GM08714 (cell line): Measurements from ENCODE around the gene KCNJ18.
"Not testable (repeated sequence)": the region's sequence is repeated elsewhere in the genome, so short reads cannot be mapped to it uniquely, and the experiment has no call there.

Experiments
- H3K4me3 ChIP-seq: fragments of 200-500 bp; sonication (Bioruptor generic); 2 replicates; pipeline ENCODE4 v1.5.1; 2014; ENCODE audit warnings: mild to moderate bottlenecking, low read length, inconsistent platforms
- ZNF274 ChIP-seq: IDR thresholded peaks from 2 replicates; pipeline ENCODE4 v1.6.1; 2012; ENCODE audit warnings: mild to moderate bottlenecking, low read depth, low read length

Gene KCNJ18

DNA sequence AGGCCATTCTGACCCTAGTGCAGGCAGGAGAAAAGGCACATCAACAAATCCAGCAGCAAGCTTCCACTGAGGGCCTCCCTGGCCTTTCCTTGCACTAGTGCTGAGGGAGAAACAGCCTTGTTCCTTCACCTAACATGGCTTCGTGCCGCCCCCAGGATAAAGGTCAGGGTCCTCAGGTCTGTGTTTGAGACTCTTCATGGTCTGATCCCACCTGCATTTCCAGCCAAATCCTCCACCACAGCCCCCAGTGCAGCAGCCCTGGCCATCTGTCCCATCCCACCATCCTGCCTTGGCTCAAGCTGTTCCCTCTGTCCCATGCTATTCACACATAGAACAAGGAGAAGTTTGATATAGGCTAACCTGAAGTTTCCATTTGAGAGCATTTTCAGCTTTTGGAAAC lies 20.9 kb upstream of the KCNJ18 start:
- not testable (repeated sequence) for H3K4me3 ChIP-seq

DNA sequence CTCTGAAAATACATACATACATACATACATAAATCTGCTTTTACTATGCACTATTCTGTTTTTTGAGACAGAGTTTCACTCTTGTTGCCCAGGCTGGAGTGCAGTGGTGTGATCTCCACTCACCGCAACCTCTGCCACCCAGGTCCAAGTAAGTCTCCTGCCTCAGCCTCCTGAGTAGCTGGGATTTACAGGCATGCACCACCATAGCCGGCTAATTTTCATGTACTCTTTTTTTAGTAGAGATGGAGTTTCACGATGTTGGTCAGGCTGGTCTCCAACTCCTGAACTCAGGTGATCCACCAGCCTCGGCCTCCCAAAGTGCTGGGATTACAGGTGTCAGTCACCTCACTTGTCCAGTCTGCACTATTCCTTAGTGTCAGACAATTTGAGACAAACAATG lies 20.5 kb upstream of the KCNJ18 start:
- not testable (repeated sequence) for H3K4me3 ChIP-seq

DNA sequence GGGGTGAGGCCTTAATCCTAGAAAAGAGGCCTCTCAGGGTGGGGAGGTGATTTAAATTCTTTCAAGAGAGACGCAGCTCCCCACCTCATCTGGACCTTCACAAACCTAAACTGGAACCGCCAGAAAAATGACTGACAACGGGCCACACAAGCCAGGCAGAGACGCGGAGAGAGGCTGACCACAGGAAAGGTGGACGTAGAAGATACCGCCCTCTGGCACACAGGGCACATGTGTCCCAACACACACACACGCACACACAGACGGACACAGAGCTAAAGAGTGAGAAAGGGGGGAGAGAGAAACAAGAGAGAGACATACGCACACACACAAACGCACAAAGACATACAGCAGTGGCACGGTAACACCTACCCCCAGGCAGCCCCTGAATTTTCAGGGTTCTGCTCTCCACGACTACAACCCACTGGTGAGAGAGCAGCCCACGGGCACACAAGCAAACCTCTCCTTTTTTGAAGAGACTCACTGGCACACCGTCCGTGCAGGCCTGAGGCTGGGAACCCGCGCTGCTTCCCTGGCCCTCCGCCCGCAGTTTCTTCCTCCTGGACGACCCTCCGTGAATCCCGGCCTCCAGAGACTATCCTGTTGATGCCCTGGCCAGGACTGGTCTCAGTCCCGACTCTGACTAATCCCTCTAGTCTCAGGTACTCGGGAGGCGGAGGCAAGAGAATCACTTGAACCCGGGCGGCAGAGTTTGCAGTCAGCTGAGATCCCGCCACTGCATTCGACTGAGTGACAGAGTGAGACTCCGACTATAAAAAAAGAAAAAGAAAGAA lies 18.7 kb upstream of the KCNJ18 start:
- not testable (repeated sequence) for H3K4me3 ChIP-seq

DNA sequence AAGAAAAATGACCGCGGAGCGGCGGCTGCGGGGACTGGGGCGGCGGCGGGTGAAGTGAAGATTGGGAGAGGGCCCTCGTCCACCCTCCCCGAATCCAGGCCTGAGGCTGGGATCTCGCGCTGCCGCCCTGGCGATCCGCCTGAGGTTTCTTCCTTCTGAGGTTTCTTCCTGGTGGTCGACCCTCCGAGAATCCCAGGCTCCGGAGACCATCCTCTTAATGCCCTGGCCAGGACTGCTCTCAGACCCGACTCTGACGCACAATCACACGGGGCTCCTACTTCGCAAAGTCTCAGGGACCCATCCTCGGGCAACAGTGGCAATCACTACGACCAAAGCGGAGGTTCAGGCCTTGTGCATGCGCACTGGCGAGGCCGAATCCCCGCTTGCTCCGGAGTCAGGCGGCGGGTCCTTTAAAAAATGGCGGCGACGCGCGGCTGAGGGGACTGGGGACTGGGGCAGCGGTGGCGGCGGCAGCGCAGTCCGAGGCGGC lies 18.0 kb upstream of the KCNJ18 start:
- no peak overlapping the region for H3K4me3 ChIP-seq
- no peak for TF ChIP-seq ZNF274

DNA sequence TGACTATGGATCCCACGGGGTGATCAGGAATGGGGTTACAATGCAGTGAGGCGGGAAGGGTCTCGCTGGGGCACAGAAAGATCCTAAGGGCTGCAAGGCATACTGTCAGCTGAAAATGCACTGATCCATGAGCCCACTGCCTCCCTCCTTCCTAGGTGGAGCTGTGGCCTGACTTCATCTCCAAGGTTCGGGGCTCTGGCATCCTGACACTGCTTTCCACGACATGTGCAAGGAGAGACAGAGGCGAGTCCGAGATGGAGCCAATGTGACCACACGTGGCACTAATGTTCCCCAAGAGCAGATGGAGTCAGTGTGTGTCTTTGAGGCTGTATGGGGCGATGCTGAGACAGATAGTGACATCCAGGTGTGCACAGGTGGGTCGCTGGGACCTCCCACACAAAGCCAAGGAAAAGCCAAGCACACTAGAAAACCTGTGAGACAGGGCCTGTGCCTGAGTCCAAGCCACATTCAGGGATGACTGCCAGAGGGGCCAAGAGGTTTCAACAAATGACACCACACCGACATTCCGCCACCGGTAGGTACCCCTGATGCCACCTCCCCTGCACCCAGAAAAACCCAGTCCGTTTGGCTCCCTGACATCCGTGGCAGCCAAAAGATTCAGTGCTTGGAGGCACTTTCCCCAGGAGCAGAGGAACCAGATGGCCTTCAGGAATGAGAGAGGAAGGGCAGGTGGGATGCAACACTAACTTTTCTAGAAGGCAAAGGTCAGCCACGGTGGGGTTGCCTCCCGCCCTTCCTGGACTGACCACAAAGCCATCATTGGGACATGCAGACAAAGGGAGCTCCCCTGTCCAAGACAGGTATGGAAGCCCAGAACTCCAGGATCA lies 17.2 kb upstream of the KCNJ18 start:
- H3K4me3 ChIP-seq = not testable (repeated sequence)

DNA sequence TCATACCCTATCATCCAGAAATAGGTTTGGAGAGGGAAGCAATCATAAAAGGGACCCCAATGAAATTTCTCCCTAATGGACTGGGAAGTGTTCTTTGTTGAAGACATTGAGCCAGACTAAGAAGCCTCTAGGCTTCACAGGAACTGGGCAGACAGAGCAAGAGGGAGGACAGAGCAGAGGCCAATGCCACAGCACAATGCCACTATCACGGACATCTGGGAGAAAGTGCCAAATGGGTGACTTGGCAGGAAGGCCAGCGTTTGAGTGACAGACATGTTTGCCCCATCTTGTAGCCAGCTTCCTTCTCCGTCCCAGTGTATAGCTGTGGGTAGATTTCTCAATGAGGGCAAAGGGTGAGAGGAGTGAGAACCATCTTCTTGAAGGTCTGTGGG lies 16.6 kb upstream of the KCNJ18 start:
- H3K4me3 ChIP-seq = not testable (repeated sequence)

DNA sequence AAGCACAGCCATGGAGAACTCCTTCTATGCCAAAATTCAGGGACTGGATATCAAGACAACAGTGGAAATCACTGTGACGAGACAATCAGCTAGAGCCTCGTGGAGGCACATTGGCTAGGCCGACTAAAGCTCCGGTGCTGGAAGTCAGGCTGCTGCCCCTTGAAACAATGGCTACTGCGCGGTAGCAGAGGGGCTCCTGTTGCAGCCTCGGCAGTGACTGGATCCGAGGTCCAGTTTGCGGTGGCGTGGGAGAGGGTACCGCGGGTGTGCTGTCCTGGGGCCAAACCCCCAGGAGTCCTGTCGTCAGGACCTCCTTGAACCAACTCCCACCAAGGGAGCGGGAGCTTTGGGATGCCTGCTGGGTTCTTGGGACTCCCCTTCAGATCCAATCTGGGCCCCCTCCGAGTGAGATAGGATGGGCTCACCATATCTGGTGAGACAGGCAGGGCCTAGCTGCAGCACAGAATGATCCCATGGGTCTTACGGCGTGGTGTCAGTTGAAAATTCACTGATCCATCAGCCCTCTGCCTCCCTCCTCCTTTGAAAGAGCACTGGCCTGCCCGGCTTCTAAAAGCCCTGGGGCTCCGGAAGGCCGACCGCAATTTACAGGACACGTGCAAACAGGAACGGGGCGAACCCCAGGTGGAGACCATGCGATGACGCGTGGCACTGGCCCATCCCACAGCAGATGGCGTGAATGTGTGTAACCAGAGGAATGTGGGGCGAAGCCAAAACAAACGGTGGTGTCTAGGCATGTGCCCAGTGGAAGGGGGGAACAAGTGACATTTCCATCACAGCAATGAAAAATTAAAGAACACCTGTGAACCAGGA lies 15.8 kb upstream of the KCNJ18 start:
- H3K4me3 ChIP-seq = no peak overlapping the region
- TF ChIP-seq ZNF274 = no peak

DNA sequence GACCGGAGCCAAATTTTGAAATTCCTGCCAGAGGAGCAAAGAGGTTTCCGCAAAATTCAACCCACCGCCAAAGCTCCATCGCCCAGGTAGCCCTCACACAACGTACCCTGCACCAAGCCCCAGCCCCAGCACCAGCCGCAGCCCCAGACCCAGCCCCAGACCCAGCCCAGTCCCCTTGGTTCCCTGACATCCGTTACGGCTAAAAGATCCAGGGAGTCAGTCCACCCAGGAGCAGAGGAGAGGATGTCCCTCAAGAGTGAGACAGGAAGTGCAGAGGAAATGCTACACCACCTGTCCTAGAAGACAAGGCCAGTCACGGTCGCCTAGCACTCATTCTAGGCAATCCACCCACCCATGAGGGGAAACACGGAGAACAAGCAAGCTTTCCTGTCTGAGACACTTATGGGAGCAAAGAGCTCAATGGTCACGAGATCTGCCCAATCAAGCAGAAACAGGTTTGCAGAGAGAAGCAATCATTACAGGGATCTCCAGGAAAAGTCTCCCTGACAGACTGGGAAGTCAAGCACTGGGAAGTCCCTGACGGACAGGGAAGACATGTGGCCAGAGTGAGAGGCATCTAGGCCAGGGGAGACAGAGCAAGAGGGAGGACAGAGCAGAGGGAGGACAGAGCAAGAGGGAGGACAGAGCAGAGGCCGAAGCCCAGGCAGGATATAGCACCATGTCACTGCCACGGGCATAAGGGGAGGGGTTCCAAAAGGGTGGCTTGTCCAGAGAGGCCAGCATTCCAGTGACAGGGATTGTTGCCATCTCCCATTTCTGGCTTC lies 15.0 kb upstream of the KCNJ18 start:
- H3K4me3 ChIP-seq = no peak overlapping the region
- no peak for TF ChIP-seq ZNF274

DNA sequence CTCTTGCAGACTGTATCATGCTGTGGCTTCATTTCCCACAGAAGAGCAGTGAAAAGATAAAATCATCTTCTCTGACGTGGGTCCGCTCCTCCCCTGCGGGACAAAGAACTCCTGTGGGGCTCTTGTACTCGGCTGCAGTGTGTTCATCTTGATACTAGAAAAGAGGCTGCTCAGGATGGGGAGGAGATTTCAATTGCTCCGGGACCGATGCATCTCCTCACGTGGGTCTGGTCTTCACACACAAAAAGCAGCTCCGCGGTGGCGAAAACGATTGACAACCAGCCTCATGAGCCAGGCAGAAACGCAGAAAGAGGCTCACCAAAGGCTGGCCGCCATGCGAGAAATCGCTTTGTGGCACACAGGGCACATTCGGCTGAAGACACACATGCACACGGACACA lies 14.4 kb upstream of the KCNJ18 start:
- no peak overlapping the region for H3K4me3 ChIP-seq
- TF ChIP-seq ZNF274 = no peak

DNA sequence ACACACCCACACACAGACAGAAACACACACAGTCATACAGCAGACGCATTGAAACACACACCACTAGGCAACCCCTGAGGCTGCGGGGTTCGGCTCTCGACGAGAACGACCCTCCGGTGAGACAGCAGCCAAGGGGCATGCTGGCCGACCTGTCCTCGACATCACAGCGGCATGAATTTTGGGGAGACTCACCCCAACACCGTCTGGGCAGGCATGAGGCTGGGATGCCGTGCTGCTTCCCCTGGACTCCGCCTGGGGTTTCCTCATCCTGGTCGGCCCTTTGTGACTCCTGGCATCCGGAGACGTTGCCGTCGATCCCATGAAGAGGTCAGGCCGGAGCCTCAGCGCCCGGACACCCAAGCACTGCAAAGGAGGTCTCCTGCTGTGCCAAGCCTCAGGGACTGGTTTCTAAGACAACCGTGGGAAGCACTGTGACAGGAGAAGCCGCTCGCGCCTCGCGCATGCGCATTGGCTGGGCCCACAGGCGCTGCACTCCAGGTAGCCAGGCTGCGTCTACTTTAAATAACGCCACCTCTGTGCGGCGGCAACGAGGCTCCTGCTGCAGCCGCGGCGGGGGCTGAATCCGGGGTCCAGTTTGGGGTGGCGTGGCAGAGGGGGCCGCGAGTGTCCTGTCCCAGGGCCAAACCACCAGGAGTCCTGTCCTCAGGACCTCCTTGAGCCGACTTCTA lies 13.8 kb upstream of the KCNJ18 start:
- no peak for TF ChIP-seq ZNF274
- H3K4me3 ChIP-seq = no peak overlapping the region

DNA sequence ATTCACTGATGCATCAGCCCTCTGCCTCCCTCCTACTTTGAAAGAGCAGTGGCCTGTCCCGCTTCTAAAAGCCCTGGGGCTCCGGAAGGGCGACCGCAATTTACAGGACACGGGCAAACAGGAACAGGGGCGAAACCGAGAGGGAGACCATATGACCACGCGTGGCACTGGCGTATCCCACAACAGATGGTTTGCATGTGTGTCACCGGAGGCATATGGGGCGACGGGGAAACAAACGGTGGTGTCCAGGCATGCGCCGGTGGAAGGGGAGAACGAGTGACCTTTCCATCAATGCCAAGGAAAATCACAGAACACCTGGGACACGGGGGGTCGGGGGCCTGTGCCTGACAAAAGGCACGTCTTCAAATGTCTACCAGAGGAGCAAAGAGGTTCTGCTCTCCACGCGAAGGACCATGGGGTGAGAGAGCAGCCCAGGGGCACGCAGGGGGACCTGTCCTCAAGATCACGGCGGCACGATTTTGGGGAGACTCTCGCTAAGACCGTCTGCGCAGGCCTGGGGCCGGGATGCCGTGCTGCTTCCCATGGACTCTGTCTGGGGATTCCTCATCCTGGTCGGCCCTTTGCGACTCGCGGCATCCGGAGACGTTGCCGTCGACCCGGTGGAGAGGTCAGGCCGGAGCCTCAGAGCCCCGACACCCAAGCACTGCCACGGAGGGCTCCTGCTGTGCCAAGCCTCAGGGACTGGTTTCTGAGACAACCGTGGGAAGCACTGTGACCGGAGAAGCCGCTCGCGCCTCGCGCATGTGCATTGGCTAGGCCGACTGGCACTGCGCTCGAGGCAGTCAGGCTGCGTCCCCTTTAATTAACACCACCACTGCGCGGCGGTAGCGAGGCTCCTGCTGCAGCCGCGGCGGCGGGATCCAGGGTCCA lies 12.8 kb upstream of the KCNJ18 start:
- TF ChIP-seq ZNF274 = no peak

DNA sequence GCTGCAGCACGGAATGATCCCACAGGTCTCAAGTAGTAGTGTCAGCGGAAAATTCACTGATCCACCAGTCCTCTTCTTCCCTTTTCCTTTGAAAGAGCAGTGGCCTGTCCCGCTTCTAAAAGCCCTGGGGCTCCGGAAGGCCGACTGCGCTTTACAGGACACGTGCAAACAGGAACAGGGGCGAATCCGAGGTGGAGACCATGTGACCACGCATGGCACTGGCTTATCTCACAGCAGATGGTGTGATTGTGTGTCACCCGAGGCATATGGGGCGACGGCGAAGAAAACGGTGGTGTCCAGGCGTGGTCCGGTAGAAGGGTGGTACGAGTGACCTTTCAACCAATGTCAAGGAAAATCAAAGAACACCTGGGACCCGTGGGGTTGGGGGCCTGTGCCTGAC lies 12.0 kb upstream of the KCNJ18 start:
- H3K4me3 ChIP-seq = no peak overlapping the region
- TF ChIP-seq ZNF274 = no peak

More for the DNA sequence above, 12.8 kb upstream of the KCNJ18 start:
- H3K4me3 ChIP-seq = no peak overlapping the region

DNA sequence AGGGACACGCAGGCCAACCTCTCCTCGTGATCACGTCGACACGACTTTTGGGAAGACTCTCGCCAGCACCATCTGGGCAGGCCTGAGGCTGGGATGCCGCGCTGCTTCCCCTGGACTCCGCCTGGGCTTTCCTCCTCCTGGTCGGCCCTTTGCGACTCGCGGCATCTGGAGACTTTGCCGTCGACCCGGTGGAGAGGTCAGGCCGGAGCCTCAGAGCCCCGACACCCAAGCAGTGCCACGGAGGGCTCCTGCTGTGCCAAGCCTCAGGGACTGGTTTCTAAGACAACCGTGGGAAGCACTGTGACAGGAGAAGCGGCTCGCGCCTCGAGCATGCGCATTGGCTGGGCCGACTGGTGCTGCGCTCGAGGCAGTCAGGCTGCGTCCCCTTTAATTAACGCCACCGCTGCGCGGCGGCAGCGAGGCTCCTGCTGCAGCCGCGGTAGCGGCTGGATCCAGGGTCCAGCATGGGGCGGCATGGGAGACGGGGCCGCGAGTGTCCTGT lies 11.4 kb upstream of the KCNJ18 start:
- not testable (repeated sequence) for H3K4me3 ChIP-seq

DNA sequence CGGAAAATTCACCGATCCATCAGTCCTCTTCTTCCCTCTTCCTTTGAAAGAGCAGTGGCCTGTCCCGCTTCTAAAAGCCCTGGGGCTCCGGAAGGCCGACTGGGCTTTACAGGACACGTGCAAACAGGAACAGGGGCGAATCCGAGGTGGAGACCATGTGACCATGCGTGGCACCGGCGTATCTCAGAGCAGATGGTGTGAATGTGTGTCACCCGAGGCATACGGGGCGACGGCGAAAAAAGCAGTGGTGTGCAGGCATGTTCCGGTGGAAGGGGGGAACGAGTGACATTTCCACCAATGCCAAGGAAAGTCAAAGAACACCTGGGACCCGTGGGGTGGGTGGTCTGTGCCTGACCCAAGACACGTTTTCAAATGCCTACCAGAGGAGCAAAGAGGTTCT lies 10.7 kb upstream of the KCNJ18 start:
- not testable (repeated sequence) for H3K4me3 ChIP-seq

DNA sequence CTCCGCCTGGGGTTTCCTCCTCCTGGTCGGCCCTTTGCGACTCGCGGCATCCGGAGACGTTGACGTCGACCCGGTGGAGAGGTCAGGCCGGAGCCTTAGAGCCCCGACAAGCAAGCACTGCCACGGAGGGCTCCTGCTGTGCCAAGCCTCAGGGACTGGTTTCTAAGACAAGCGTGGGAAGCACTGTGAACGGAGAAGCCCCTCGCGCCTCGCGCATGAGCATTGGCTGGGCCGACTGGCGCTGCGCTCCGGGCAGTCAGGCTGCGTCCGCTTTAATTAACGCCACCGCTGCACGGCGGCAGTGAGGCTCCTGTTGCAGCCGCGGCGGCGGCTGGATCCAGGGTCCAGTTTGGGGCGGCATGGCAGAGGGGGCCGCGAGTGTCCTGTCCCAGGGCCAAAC lies 10.2 kb upstream of the KCNJ18 start:
- not testable (repeated sequence) for H3K4me3 ChIP-seq

DNA sequence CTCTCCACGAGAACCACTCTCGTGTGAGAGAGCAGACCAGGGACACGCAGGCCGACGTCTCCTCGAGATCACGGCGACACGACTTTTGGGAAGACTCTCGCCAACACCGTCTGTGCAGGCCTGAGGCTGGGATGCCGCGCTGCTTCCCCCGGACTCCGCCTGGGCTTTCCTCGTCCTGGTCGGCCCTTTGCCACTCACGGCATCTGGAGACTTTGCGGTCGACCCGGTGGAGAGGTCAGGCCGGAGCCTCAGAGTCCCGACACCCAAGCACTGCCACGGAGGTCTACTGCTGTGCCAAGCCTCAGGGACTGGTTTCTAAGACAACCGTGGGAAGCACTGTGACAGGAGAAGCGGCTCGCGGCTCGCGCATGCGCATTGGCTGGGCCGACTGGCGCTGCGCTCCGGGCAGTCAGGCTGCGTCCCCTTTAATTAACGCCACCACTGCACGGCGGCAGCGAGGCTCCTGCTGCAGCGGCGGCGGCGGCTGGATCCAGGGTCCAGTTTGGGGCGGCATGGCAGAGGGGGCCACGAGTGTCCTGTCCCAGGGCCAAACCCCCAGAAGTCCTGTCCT lies 9.1 kb upstream of the KCNJ18 start:
- H3K4me3 ChIP-seq = not testable (repeated sequence)

DNA sequence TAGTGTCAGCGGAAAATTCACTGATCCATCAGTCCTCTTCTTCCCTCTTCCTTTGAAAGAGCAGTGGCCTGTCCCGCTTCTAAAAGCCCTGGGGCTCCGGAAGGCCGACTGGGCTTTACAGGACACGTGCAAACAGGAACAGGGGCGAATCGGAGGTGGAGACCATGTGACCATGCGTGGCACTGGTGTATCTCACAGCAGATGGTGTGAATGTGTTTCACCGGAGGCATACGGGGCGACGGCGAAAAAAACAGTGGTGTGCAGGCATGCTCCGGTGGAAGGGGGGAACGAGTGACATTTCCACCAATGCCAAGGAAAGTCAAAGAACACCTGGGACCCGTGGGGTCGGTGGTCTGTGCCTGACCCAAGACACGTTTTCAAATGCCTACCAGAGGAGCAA lies 8.4 kb upstream of the KCNJ18 start:
- not testable (repeated sequence) for H3K4me3 ChIP-seq

DNA sequence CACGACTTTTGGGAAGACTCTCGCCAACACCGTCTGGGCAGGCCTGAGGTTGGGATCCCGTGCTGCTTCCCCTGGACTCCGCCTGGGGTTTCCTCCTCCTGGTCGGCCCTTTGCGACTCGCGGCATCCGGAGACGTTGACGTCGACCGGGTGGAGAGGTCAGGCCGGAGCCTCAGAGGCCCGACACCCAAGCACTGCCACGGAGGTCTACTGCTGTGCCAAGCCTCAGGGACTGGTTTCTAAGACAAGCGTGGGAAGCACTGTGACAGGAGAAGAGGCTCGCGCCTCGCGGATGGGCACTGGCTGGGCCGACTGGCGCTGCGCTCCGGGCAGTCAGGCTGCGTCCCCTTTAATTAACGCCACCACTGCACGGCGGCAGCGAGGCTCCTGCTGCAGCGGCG lies 7.9 kb upstream of the KCNJ18 start:
- H3K4me3 ChIP-seq = not testable (repeated sequence)
